ENCODE measurements around the gene INPP5A.

DNA sequence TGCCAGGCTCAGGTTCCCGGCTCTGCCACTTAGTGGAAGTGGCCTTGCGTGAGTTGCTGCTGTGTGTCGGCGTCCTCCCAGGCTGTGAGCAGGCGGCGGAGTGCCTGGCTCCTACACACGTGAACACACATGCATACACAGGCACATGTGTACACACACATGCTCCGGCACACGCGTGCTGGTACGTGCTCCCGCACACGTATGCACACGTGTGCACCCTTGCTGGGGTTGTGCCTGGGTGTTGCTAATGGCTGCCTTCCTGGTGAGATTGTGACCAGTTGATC, 107.6 kb downstream of the INPP5A start:
- TF ChIP-seq, protein P1, sequence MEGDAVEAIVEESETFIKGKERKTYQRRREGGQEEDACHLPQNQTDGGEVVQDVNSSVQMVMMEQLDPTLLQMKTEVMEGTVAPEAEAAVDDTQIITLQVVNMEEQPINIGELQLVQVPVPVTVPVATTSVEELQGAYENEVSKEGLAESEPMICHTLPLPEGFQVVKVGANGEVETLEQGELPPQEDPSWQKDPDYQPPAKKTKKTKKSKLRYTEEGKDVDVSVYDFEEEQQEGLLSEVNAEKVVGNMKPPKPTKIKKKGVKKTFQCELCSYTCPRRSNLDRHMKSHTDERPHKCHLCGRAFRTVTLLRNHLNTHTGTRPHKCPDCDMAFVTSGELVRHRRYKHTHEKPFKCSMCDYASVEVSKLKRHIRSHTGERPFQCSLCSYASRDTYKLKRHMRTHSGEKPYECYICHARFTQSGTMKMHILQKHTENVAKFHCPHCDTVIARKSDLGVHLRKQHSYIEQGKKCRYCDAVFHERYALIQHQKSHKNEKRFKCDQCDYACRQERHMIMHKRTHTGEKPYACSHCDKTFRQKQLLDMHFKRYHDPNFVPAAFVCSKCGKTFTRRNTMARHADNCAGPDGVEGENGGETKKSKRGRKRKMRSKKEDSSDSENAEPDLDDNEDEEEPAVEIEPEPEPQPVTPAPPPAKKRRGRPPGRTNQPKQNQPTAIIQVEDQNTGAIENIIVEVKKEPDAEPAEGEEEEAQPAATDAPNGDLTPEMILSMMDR (conservative IDR thresholded peaks at IDR 0.05; ENCODE audit: low read depth, low read length) = no peak
- no peak for TF ChIP-seq EZH2 (IDR thresholded peaks at IDR 0.05; ENCODE audit: low read length, unreplicated experiment)

Measured in PC-3 (cell line).